Measurements from ENCODE around the gene CAVIN2. TPM values are rescaled to one million over a fixed set of nuclear protein-coding genes. Genes with fewer than 3 reads are reported as not detected.

CAVIN2 gene
- polyA plus RNA-seq, 3 donors, result 0.07 to 3.1 (median 1.2) TPM

DNA sequence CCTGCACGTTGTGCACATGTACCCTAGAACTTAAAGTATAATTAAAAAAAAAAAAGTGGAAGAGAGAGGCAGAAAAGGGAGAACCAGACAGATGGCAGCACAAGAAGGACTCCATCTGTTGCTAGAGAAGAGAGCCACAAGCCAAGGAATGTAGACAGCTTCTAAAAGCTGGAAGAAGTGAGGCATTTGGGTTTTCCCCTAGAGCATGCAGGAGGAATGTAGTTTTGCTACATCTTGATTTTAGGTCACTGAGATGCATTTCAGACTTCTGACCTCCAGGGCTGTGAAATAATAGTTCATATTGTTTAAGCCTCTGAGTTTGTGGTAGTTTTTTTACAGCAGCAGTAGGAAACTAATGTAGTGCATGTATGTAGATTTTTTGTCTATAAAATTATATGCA is 46.0 kb downstream of the CAVIN2 start:
- H3K4me3 ChIP-seq (replicated peaks in 1 of 3; ENCODE audit: low read depth in 2 of 3, low read length in 3 of 3), result no peak overlapping the region
- no peaks in the 10 kb centered on the region for H3K79me2 ChIP-seq (ENCODE audit: insufficient read depth, low read length)
- Mint-ChIP-seq H3K4me3 (no peak overlapping the region), H3K4me1 (no peaks in the 10 kb centered on the region), H3K27me3 (ENCODE audit: low read depth in 3 of 3) (no peaks in the 10 kb centered on the region), H3K9me3 (peaks cover 0 to 1% (median 0%) of the 10 kb centered on the region in 7 donors), H3K27ac (no peak overlapping the region), H3K36me3 (no peaks in the 10 kb centered on the region)
- no peak overlapping the region for H3K4me2 ChIP-seq (replicated peaks; ENCODE audit: extremely low read depth, low read length, poor library complexity, severe bottlenecking)
- no peaks in the 10 kb centered on the region for H3K36me3 ChIP-seq (replicated peaks in 1 of 2; ENCODE audit: control insufficient read depth in 1 of 2, insufficient read depth in 2 of 2, low read length in 2 of 2)
- TF ChIP-seq, protein P1, sequence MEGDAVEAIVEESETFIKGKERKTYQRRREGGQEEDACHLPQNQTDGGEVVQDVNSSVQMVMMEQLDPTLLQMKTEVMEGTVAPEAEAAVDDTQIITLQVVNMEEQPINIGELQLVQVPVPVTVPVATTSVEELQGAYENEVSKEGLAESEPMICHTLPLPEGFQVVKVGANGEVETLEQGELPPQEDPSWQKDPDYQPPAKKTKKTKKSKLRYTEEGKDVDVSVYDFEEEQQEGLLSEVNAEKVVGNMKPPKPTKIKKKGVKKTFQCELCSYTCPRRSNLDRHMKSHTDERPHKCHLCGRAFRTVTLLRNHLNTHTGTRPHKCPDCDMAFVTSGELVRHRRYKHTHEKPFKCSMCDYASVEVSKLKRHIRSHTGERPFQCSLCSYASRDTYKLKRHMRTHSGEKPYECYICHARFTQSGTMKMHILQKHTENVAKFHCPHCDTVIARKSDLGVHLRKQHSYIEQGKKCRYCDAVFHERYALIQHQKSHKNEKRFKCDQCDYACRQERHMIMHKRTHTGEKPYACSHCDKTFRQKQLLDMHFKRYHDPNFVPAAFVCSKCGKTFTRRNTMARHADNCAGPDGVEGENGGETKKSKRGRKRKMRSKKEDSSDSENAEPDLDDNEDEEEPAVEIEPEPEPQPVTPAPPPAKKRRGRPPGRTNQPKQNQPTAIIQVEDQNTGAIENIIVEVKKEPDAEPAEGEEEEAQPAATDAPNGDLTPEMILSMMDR (IDR thresholded peaks at IDR 0.05), result no peak
- H3K4me1 ChIP-seq (ENCODE audit: control insufficient read depth in 1 of 2, insufficient read depth in 2 of 2, low read length in 2 of 2), result no peaks in the 10 kb centered on the region
- intact Hi-C loops (cut with micrococcal nuclease), result no loop called here
- H3K9ac ChIP-seq (ENCODE audit: insufficient read depth, low read length, poor library complexity, severe bottlenecking), result no peak overlapping the region
- H3K9me3 ChIP-seq (replicated peaks in 1 of 2; ENCODE audit: control insufficient read depth in 1 of 2, insufficient read depth in 1 of 2, low read length in 2 of 2), result no peaks in the 10 kb centered on the region
- DNase-seq, result no peak
- H4K20me1 ChIP-seq (ENCODE audit: insufficient read depth, low read length), result no peaks in the 10 kb centered on the region
- no peaks in the 10 kb centered on the region for H3K27me3 ChIP-seq (ENCODE audit: control insufficient read depth in 2 of 2, insufficient read depth in 2 of 2, low read length in 2 of 2)
- WGBS (ENCODE audit: insufficient coverage), result no CpG with 5 or more reads among the region's 1 CpG
- no peak overlapping the region for H2AFZ ChIP-seq (ENCODE audit: insufficient read depth, low read depth, low read length, poor library complexity, severe bottlenecking)
- H3K27ac ChIP-seq (ENCODE audit: low read depth in 1 of 2, low read length in 2 of 2), result no peak overlapping the region

DNA sequence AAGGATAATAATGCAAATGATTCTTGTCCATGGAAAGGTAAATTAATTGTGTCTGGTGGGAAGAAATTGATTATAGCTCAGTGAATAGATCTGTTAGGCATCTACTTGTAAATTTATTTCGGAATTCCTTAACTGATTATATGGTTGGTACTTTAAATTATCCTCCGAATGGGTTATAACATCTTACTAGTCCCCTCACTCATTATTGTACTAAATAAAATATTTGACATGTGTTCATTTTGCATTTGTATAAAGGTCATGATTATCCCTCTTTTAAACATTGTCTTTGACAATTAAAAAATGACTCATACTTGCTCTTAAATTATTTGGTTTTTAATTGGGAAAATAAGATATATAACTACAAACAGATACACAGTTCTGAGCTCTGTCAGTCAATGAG is 47.4 kb downstream of the CAVIN2 start:
- Histone ChIP-seq H3K27me3 (ENCODE audit: control insufficient read depth in 2 of 2, insufficient read depth in 2 of 2, low read length in 2 of 2) (no peaks in the 10 kb centered on the region), H3K9ac (ENCODE audit: insufficient read depth, low read length, poor library complexity, severe bottlenecking) (no peak overlapping the region), H3K4me1 (ENCODE audit: control insufficient read depth in 1 of 2, insufficient read depth in 2 of 2, low read length in 2 of 2) (no peaks in the 10 kb centered on the region), H3K79me2 (ENCODE audit: insufficient read depth, low read length) (no peaks in the 10 kb centered on the region), H3K4me2 (replicated peaks; ENCODE audit: extremely low read depth, low read length, poor library complexity, severe bottlenecking) (no peak overlapping the region), H2AFZ (ENCODE audit: insufficient read depth, low read depth, low read length, poor library complexity, severe bottlenecking) (no peak overlapping the region), H3K9me3 (replicated peaks in 1 of 2; ENCODE audit: control insufficient read depth in 1 of 2, insufficient read depth in 1 of 2, low read length in 2 of 2) (no peaks in the 10 kb centered on the region), H3K4me3 (replicated peaks in 1 of 3; ENCODE audit: low read depth in 2 of 3, low read length in 3 of 3) (no peak overlapping the region), H4K20me1 (ENCODE audit: insufficient read depth, low read length) (no peaks in the 10 kb centered on the region), H3K36me3 (replicated peaks in 1 of 2; ENCODE audit: control insufficient read depth in 1 of 2, insufficient read depth in 2 of 2, low read length in 2 of 2) (no peaks in the 10 kb centered on the region), H3K27ac (ENCODE audit: low read depth in 1 of 2, low read length in 2 of 2) (no peak overlapping the region)
- Mint-ChIP-seq H3K4me1 (no peaks in the 10 kb centered on the region), H3K36me3 (no peaks in the 10 kb centered on the region), H3K27me3 (ENCODE audit: low read depth in 3 of 3) (no peaks in the 10 kb centered on the region), H3K27ac (no peak overlapping the region), H3K9me3 (peaks cover 0 to 1% (median 0%) of the 10 kb centered on the region in 7 donors), H3K4me3 (no peak overlapping the region)
- intact Hi-C loops (cut with micrococcal nuclease), result no loop called here
- WGBS (ENCODE audit: insufficient coverage), result no CpG with 5 or more reads among the region's 2 CpGs
- TF ChIP-seq, protein P1 (IDR thresholded peaks at IDR 0.05), result no peak
- DNase-seq, result no peak
